GM20000 (cell line): ENCODE data around the gene CHRNA9.
"Not testable (repeated sequence)": the region's sequence is repeated elsewhere in the genome, so short reads cannot be mapped to it uniquely, and the experiment has no call there.

Source experiments
- DNase-seq: peaks from one replicate; pipeline ENCODE4 v3.0.0; 2012; ENCODE audit warnings: low spot score
- CTCF ChIP-seq: IDR thresholded peaks from 2 replicates; pipeline ENCODE4 v1.5.1; 2012; ENCODE audit warnings: mild to moderate bottlenecking, control low read depth; ENCODE audit errors: extremely low read depth, missing control alignments

Gene CHRNA9

GRCh38 chr4:40294339-40294738, 40.8 kb upstream of the CHRNA9 start:
- TF ChIP-seq CTCF, result no peak
- DNase-seq, result no peak

DNA sequence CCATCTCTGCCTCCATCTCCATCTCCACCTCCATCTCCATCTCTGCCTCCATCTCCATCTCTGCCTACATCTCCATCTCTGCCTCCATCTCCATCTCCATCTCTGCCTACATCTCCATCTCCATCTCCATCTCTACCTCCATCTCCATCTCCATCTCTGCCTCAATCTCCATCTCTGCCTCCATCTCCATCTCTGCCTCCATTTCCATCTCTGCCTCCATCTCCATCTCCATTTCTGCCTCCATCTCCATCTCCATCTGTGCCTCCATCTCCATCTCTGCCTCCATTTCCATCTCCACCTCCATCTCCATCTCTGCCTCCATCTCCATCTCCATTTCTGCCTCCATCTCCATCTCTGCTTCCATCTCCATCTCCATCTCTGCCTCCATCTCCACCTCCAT, 40.1 kb upstream of the CHRNA9 start:
- not testable (repeated sequence) for DNase-seq

DNA sequence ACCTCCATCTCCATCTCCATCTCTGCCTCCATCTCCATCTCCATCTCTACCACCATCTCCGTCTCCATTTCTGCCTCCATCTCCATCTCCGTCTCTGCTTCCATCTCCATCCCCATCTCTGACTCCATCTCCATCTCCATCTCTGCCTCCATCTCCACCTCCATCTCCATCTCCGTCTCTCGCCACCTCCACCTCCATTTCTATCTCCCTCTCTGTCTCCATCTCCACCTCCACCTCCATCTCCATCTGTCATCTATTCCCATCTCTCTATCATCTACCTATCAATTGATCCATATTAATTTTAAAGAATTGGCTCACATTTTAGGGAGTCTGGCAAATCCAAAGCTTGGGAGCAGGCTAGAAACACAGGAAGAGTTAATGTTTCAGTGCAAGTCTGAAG, 39.6 kb upstream of the CHRNA9 start:
- no peak for DNase-seq
- no peak for TF ChIP-seq CTCF

GRCh38 chr4:40299126-40299525, 36.0 kb upstream of the CHRNA9 start:
- DNase-seq, result no peak
- no peak for TF ChIP-seq CTCF

GRCh38 chr4:40299811-40300292, 35.3 kb upstream of the CHRNA9 start:
- no peak for DNase-seq
- TF ChIP-seq CTCF, result no peak

GRCh38 chr4:40300371-40301162, 34.6 kb upstream of the CHRNA9 start:
- no peak for DNase-seq
- no peak for TF ChIP-seq CTCF

- DNase-seq, result peak; percentile 57
Measured at GRCh38 chr4:40301603-40302002, 33.5 kb upstream of the CHRNA9 start.

More at GRCh38 chr4:40301603-40302002, 33.5 kb upstream of the CHRNA9 start:
- no peak for TF ChIP-seq CTCF
